Endothelial cell of umbilical vein (primary cell): Measurements from ENCODE around the gene SLC6A1.

Source experiments
- CTCF ChIP-seq, 2 donors: IDR thresholded peaks; 1 replicate in 1 of 2; 2 replicates in 1 of 2; pipeline ENCODE4 v1.5.1; 2011; ENCODE audit warnings: low read length in 2 of 2, mild to moderate bottlenecking in 2 of 2, moderate library complexity in 2 of 2, control low read depth in 1 of 2, inconsistent platforms in 1 of 2, low read depth in 1 of 2; ENCODE audit not compliant: insufficient read depth in 1 of 2; ENCODE audit errors: extremely low read depth in 1 of 2
- EZH2 ChIP-seq: IDR thresholded peaks from 2 replicates; pipeline ENCODE4 v1.6.1; 2012; ENCODE audit warnings: borderline replicate concordance, low read depth, mild to moderate bottlenecking, moderate library complexity, low read length, inconsistent platforms; ENCODE audit not compliant: severe bottlenecking
- MAX ChIP-seq: IDR thresholded peaks from 2 replicates; pipeline ENCODE4 v1.6.1; 2011; ENCODE audit not compliant: insufficient read depth, insufficient read length
- MYC ChIP-seq: IDR thresholded peaks from one replicate; pipeline ENCODE4 v1.6.1; 2011; ENCODE audit warnings: mild to moderate bottlenecking, low read depth, low read length
- POLR2A ChIP-seq: IDR thresholded peaks from 2 replicates; pipeline ENCODE4 v1.6.1; 2012; ENCODE audit warnings: low read depth, mild to moderate bottlenecking, control low read depth, low read length

- TF ChIP-seq CTCF (IDR thresholded peaks at IDR 0.05; ENCODE audit: extremely low read depth in 1 of 2, insufficient read depth in 1 of 2, low read depth in 1 of 2, low read length in 2 of 2) (no peak), POLR2A (no peak), EZH2 (no peak), MYC (no peak), MAX (no peak)
Observed at GRCh38 chr3:10951295-10951926, 41.1 kb upstream of the SLC6A1 start.
